ENCODE data around the gene NEURL3.

GRCh38 chr2:96529376-96530143 lies 24.4 kb upstream of the NEURL3 start:
- TF ChIP-seq, protein P1, sequence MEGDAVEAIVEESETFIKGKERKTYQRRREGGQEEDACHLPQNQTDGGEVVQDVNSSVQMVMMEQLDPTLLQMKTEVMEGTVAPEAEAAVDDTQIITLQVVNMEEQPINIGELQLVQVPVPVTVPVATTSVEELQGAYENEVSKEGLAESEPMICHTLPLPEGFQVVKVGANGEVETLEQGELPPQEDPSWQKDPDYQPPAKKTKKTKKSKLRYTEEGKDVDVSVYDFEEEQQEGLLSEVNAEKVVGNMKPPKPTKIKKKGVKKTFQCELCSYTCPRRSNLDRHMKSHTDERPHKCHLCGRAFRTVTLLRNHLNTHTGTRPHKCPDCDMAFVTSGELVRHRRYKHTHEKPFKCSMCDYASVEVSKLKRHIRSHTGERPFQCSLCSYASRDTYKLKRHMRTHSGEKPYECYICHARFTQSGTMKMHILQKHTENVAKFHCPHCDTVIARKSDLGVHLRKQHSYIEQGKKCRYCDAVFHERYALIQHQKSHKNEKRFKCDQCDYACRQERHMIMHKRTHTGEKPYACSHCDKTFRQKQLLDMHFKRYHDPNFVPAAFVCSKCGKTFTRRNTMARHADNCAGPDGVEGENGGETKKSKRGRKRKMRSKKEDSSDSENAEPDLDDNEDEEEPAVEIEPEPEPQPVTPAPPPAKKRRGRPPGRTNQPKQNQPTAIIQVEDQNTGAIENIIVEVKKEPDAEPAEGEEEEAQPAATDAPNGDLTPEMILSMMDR (IDR thresholded peaks at IDR 0.05; ENCODE audit: insufficient read depth, low read length), result no peak
- no peak for TF ChIP-seq POLR2AphosphoS5 (IDR thresholded peaks at IDR 0.05; ENCODE audit: low read depth)
- TF ChIP-seq REST (IDR thresholded peaks at IDR 0.05; ENCODE audit: insufficient replicate concordance, low read depth), result no peak
- no peak for TF ChIP-seq SPI1 (IDR thresholded peaks at IDR 0.05; ENCODE audit: borderline replicate concordance, low read depth)

Data from HL-60 (cell line).